Measurements from ENCODE around the gene FRAS1.
"Not testable (repeated sequence)": the region's sequence is repeated elsewhere in the genome, so short reads cannot be mapped to it uniquely, and the experiment has no call there.

The FRAS1 gene

GRCh38 chr4:78207951-78208350 is 150.8 kb downstream of the FRAS1 start:
- TF ChIP-seq CTCF (conservative IDR thresholded peaks at IDR 0.05; ENCODE audit: low read depth, low read length) = no peak
- DNase-seq (ENCODE audit: low read depth) = no peak
- H3K4me3 ChIP-seq (ENCODE audit: low read depth, low read length) = no peak overlapping the region

GRCh38 chr4:78208896-78209295 is 151.8 kb downstream of the FRAS1 start:
- H3K4me3 ChIP-seq (ENCODE audit: low read depth, low read length); DNase-seq (ENCODE audit: low read depth): not testable (repeated sequence)

GRCh38 chr4:78210694-78211410 is 153.7 kb downstream of the FRAS1 start:
- no peak overlapping the region for H3K4me3 ChIP-seq (ENCODE audit: low read depth, low read length)
- TF ChIP-seq CTCF (conservative IDR thresholded peaks at IDR 0.05; ENCODE audit: low read depth, low read length) = no peak
- DNase-seq (ENCODE audit: low read depth) = no peak

GRCh38 chr4:78213218-78213617 is 156.1 kb downstream of the FRAS1 start:
- DNase-seq (ENCODE audit: low read depth) = no peak
- TF ChIP-seq CTCF (conservative IDR thresholded peaks at IDR 0.05; ENCODE audit: low read depth, low read length) = no peak
- no peak overlapping the region for H3K4me3 ChIP-seq (ENCODE audit: low read depth, low read length)

GRCh38 chr4:78214078-78214477 is 157.0 kb downstream of the FRAS1 start:
- TF ChIP-seq CTCF (conservative IDR thresholded peaks at IDR 0.05; ENCODE audit: low read depth, low read length) = no peak
- H3K4me3 ChIP-seq (ENCODE audit: low read depth, low read length) = no peak overlapping the region
- no peak for DNase-seq (ENCODE audit: low read depth)

- DNase-seq (ENCODE audit: low read depth) = no peak
- no peak overlapping the region for H3K4me3 ChIP-seq (ENCODE audit: low read depth, low read length)
- TF ChIP-seq CTCF (conservative IDR thresholded peaks at IDR 0.05; ENCODE audit: low read depth, low read length) = no peak
Observed at GRCh38 chr4:78217557-78217956, 160.4 kb downstream of the FRAS1 start.

- H3K4me3 ChIP-seq (ENCODE audit: low read depth, low read length) = no peak overlapping the region
- TF ChIP-seq CTCF (conservative IDR thresholded peaks at IDR 0.05; ENCODE audit: low read depth, low read length) = no peak
- DNase-seq (ENCODE audit: low read depth) = no peak
Observed at GRCh38 chr4:78218260-78218659, 161.1 kb downstream of the FRAS1 start.

Measured in choroid plexus epithelial cell (primary cell).